Measurements from ENCODE around the gene MIPOL1.
"Not testable (repeated sequence)": the region's sequence is repeated elsewhere in the genome, so short reads cannot be mapped to it uniquely, and the experiment has no call there.

MIPOL1 gene

GRCh38 chr14:37186865-37187264 lies 10.9 kb upstream of the MIPOL1 start:
- no peak overlapping the region for H3K4me3 ChIP-seq (ENCODE audit: low read depth, low read length)

DNA sequence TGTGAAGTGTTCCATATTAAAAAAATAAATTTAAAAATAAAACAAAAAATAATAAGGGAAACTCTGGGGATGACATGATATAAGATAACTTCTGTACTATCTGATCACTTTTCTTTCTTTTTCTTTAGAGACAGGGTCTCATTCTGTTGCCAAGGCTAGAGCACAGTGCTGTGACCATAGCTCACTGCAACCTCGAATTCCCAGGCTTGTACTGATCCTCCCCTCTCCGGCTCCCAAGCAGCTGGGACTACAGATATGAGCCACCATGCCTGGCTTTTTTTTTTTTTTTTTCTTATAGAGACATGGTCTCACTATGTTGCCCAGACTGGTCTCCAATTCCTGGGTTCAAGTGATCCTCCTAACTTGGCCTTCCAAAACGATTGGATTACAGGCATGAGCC lies 10.4 kb upstream of the MIPOL1 start:
- H3K4me3 ChIP-seq (ENCODE audit: low read depth, low read length) = no peak overlapping the region

DNA sequence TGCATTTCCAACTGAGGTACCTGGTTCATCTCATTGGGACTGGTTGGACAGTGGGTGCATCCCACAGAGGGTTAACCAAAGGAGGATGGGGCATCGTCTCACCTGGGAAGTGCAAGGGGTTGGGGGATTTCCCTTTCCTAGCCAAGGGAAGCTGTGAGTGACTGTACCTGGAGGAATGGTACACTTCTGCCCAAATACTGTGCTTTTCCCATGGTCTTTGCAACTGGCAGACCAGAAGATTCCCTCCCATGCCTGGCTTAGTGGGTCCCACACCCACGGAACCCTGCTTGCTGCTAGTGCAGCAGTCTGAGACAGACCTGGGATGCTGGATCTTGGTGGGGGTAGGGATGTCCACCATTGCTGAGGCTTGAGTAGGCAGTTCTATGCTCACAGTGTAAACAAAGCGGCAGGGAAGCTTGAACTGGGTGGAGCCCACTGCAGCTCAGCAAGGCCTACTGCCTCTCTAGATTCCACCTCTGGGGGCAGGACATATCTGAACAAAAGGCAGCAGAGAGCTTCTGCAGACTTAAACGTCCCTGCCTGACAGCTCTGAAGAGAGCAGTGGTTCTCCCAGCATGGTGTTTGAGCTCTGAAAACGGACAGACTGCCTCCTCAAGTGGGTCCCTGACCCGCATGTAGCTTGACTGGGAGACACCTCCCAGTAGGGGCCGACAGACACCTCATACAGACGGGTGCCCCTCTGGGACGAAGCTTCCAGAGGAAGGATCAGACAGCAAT lies 9.7 kb upstream of the MIPOL1 start:
- not testable (repeated sequence) for H3K4me3 ChIP-seq (ENCODE audit: low read depth, low read length)

DNA sequence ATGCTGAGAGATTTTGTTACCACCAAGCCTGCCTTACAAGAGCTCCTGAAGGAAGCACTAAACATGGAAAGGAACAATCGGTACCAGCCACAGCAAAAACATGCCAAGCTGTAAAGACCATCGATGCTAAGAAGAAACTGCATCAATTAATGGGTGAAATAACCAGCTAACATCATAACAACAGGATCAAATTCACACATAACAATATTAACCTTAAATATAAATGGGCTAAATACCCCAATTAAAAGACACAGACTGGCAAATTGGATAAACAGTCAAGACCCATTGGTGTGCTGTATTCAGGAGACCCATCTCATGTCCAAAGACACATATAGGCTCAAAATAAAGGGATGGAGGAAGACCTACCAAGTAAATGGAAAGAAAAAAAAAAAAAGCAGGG lies 8.0 kb upstream of the MIPOL1 start:
- not testable (repeated sequence) for H3K4me3 ChIP-seq (ENCODE audit: low read depth, low read length)

GRCh38 chr14:37194698-37195097 lies 3.0 kb upstream of the MIPOL1 start:
- no peak overlapping the region for H3K4me3 ChIP-seq (ENCODE audit: low read depth, low read length)

DNA sequence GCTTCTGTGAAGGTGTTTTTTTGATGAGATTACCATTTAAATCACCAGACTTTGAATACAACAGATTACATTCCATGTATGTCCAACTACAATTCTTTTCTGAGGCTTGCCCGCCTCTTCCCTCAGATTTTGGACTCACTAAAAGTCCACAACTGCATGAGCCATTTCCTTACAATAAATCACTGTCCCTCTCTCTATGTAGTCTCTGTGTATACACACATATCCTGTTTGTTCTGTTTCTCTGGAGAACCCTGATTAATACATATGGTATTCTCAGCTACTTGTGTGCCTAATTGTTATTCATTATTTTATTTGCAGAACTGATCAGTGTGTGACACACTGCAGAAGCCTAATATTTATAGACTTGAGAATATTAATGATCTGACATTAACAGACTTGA lies 2.4 kb upstream of the MIPOL1 start:
- H3K4me3 ChIP-seq (ENCODE audit: low read depth, low read length) = no peak overlapping the region

GRCh38 chr14:37196604-37197420 lies 925 bp upstream of the MIPOL1 start:
- H3K4me3 ChIP-seq (ENCODE audit: low read depth, low read length) = peak overlapping the region; percentile 77

DNA sequence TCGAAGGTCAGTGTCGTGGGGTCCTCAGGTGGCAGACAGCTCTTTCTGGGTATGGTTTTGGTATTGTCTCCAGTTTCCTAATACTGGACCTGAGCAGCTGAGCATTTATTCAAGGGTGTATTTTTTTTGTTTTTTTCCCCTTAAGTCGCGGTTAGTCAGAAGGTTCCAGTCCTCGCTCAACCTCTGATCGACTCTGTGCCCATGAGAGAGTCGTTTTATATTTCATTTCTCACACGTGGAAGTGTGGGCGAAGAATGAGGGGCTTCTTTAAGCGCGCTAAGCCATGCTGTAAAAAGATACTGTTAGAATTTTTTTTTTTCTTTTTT lies 499 bp downstream of the MIPOL1 start:
- H3K4me3 ChIP-seq (ENCODE audit: low read depth, low read length) = peak overlapping the region; percentile 77

DNA sequence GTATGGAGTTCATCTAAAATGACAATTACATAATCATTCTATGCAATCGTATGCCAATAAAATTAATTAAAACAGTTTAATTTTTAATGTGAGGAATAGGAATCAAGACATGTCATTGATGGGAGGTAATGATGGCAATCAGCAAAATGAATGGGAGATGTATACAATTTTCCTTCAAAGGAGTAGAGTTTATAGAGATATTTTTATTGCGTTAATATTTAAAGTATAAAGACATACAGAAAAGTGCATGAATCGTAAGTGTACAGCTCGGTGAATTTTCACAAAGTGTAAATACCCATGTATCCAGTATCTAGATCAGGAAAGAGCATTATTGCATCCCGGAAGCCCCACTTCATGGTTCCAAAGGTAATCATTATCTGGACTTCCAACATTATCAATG lies 1.2 kb downstream of the MIPOL1 start:
- H3K4me3 ChIP-seq (ENCODE audit: low read depth, low read length) = no peak overlapping the region

DNA sequence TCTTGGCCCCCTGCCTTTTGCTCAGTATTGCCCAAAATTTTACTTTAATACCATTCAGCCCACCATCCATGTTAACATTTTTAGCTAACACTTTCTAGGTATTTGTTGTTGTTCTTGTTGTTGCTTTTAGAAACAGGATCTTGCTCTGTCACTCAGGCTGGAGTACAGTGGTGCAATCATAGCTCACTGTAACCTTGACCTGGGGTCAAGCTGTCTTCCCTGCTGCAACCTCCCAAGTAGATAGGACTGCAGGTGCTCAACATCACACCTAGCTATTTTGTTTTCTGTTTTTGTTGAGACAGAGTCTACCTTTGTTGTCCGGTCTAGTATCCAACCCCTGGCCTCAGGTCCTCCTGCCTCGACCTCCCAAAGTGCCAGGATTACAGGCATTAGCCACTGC lies 4.0 kb downstream of the MIPOL1 start:
- H3K4me3 ChIP-seq (ENCODE audit: low read depth, low read length) = no peak overlapping the region

- H3K4me3 ChIP-seq (ENCODE audit: low read depth, low read length) = no peak overlapping the region
These were observed 4.5 kb downstream of the MIPOL1 start for GRCh38 chr14:37202265-37202664.

- no peak overlapping the region for H3K4me3 ChIP-seq (ENCODE audit: low read depth, low read length)
These were observed 5.1 kb downstream of the MIPOL1 start for GRCh38 chr14:37202812-37203211.

- H3K4me3 ChIP-seq (ENCODE audit: low read depth, low read length) = no peak overlapping the region
These were observed 5.7 kb downstream of the MIPOL1 start for GRCh38 chr14:37203423-37203822.

DNA sequence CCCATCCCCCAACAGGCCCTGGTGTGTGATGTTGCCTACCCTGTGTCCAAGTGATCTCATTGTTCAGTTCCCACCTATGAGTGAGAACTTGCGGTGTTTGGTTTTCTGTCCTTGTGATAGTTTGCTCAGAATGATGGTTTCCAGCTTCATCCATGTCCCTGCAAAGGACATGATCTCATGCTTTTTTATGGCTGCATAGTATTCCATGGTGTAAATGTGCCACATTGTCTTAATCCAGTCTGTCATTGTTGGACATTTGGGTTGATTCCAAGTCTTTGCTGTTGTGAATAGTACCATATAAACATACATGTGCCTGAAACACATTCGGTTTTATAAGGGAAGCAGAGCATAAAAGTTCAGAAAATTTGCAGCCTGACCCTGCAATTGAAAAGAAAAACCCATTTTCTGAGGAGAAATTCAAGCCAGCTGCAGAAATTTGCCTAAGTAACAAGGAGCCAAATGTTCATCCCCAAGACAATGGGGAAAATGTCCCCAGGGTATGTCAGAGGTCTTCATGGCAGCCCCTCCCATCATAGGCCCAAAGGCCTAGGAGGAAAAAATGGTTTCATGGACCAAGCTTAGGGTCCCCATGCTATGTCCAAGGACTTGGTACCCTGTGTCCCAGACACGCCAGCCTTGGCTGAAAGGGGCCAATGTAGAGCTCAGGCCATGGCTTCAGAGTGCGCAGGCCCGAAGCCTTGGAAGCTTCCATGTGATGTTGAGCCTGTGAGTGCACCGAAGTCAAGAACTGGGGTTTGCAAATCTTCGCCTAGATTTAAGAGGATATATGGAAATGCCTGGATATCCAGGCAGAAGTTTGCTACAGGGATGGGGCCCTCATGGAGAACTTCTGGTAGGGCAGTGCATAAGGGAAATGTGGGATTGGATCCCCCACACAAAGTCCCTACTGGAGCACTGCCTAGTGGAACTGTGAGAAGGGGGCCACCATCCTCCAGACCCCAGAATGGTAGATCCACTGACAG lies 8.2 kb downstream of the MIPOL1 start:
- not testable (repeated sequence) for H3K4me3 ChIP-seq (ENCODE audit: low read depth, low read length)

- H3K4me3 ChIP-seq (ENCODE audit: low read depth, low read length) = not testable (repeated sequence)
These were observed 11.9 kb downstream of the MIPOL1 start for GRCh38 chr14:37209617-37210016.

- no peak overlapping the region for H3K4me3 ChIP-seq (ENCODE audit: low read depth, low read length)
These were observed 12.7 kb downstream of the MIPOL1 start for GRCh38 chr14:37210448-37210847.

DNA sequence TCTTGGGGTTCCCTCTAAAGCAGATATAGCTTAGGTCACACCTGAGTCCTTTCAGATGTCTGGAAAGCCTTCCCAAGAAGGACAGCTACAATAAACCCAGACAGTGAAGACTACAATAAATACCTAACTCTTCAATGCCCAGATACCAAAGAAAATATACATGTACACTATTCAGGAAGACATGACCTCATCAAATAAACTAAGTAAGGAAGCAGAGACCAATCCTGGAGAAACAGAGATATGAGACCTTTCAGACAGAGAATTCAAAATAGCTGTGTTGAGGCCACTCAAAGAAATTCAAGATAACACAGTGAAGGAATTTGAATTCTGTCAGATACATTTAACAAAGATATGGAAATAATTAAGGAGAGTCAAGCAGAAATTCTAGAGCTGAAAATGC lies 15.3 kb downstream of the MIPOL1 start:
- H3K4me3 ChIP-seq (ENCODE audit: low read depth, low read length) = no peak overlapping the region

GRCh38 chr14:37215345-37215744 lies 17.6 kb downstream of the MIPOL1 start:
- no peak overlapping the region for H3K4me3 ChIP-seq (ENCODE audit: low read depth, low read length)

DNA sequence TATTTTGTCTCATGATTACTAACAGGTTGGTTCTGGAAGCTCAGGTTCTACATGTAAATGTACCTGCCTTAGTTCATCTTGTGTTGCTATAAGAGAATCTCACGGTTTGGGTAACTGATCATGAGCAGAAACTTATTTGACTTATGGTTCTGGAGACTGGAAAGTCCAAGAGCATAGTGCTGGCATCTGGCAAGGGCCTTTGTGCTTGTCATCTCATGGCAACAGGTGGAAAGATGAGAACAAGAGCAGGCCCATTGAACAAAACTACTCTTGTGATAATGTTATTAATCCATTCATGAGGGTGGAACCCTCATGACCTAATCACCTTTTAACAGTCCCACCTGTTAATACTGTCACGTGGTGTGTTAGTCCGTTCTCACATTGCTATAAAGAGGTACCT lies 23.3 kb downstream of the MIPOL1 start:
- H3K4me3 ChIP-seq (ENCODE audit: low read depth, low read length) = no peak overlapping the region

GRCh38 chr14:37223947-37224474 lies 26.3 kb downstream of the MIPOL1 start:
- H3K4me3 ChIP-seq (ENCODE audit: low read depth, low read length) = no peak overlapping the region

DNA sequence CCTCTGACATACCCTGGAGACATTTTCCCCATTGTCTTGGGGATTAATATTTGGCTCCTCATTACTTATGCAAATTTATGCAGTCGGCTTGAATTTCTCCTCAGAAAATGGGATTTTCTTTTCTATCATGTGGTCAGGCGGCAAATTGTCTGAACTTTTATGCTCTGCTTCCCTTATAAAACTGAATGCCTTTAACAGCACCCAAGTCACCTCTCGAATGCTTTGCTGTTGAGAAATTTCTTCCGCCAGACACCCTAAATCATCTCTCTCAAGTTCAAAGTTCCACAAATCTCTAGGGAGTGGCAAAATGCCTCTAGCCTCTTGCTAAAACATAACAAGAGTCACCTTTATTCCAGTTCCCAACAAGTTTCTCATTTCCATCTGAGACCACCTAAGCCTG lies 27.9 kb downstream of the MIPOL1 start:
- H3K4me3 ChIP-seq (ENCODE audit: low read depth, low read length) = not testable (repeated sequence)
